ENCODE results near the gene SYTL2.

DNA sequence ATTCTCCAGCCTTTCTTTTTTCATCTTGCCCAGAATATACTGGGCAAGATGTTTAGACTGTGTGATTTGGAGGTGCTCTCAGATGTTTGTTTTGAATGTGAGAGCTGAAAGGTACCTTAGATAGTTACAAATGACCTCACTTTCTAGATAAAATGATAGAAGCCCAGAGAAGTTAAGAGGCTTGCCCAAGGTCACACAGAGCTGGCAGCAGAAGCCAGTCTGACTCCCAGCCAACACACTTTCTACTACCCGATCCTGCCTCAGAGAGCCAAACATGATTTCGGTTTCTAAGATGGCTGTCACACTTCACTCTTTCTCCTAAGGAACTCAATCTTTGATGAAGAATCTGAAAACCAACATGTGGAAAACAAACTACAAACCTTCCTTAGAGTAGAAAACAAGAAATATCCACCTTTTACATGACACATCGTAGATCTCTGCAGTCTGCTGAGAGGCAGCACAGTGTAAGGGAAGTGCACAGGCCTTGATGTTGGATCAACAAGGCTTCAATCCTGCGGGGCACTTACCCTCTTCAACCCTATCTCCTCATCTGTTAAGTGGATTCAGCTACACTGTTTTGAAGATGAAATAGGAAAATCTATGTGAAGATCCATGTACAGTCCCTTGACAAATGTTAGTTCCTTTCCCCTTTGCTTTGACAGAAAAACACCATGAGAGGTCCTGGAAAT, 58.6 kb downstream of the SYTL2 start:
- TF ChIP-seq POLR2A (IDR thresholded peaks at IDR 0.05; ENCODE audit: low read depth, low read length) (no peak), POLR2AphosphoS5 (IDR thresholded peaks at IDR 0.05; ENCODE audit: low read depth, low read length) (no peak)

All from GM12891 (cell line).